ENCODE measurements around the gene ASTN1.

ASTN1 gene

GRCh38 chr1:177163844-177164379 is 600 bp downstream of the ASTN1 start:
- Histone ChIP-seq H3K27me3 (ENCODE audit: control insufficient read depth, insufficient read depth, low read length) (peaks cover 92% of the 10 kb centered on the region), H3K36me3 (ENCODE audit: control insufficient read depth, insufficient read depth, low read length) (no peaks in the 10 kb centered on the region), H3K9me3 (ENCODE audit: control insufficient read depth, insufficient read depth, low read depth, low read length) (no peaks in the 10 kb centered on the region), H3K27ac (ENCODE audit: low read depth, low read length) (no peak overlapping the region), H3K4me1 (ENCODE audit: control insufficient read depth, insufficient read depth, low read length) (no peaks in the 10 kb centered on the region), H3K4me3 (ENCODE audit: low read depth, low read length) (peak overlapping the region; percentile 97), H3K9ac (ENCODE audit: low read length) (no peak overlapping the region)

- Histone ChIP-seq H3K27ac (ENCODE audit: low read depth, low read length) (no peak overlapping the region), H3K27me3 (ENCODE audit: control insufficient read depth, insufficient read depth, low read length) (peaks cover 75% of the 10 kb centered on the region), H3K36me3 (ENCODE audit: control insufficient read depth, insufficient read depth, low read length) (no peaks in the 10 kb centered on the region), H3K9me3 (ENCODE audit: control insufficient read depth, insufficient read depth, low read depth, low read length) (no peaks in the 10 kb centered on the region), H3K4me3 (ENCODE audit: low read depth, low read length) (no peak overlapping the region), H3K9ac (ENCODE audit: low read length) (no peak overlapping the region), H3K4me1 (ENCODE audit: control insufficient read depth, insufficient read depth, low read length) (no peaks in the 10 kb centered on the region)
These were observed 2.3 kb downstream of the ASTN1 start for GRCh38 chr1:177162243-177162642.

GRCh38 chr1:177146499-177146898 is 18.0 kb downstream of the ASTN1 start:
- no peaks in the 10 kb centered on the region for H3K27me3 ChIP-seq (ENCODE audit: control insufficient read depth, insufficient read depth, low read length)
- no peak overlapping the region for H3K4me3 ChIP-seq (ENCODE audit: low read depth, low read length)
- no peaks in the 10 kb centered on the region for H3K4me1 ChIP-seq (ENCODE audit: control insufficient read depth, insufficient read depth, low read length)
- no peaks in the 10 kb centered on the region for H3K36me3 ChIP-seq (ENCODE audit: control insufficient read depth, insufficient read depth, low read length)
- H3K9me3 ChIP-seq (ENCODE audit: control insufficient read depth, insufficient read depth, low read depth, low read length) = no peaks in the 10 kb centered on the region
- H3K27ac ChIP-seq (ENCODE audit: low read depth, low read length) = no peak overlapping the region
- H3K9ac ChIP-seq (ENCODE audit: low read length) = no peak overlapping the region

GRCh38 chr1:177145106-177146070 is 19.1 kb downstream of the ASTN1 start:
- Histone ChIP-seq H3K27me3 (ENCODE audit: control insufficient read depth, insufficient read depth, low read length) (no peaks in the 10 kb centered on the region), H3K27ac (ENCODE audit: low read depth, low read length) (no peak overlapping the region), H3K36me3 (ENCODE audit: control insufficient read depth, insufficient read depth, low read length) (no peaks in the 10 kb centered on the region), H3K4me1 (ENCODE audit: control insufficient read depth, insufficient read depth, low read length) (no peaks in the 10 kb centered on the region), H3K9ac (ENCODE audit: low read length) (no peak overlapping the region), H3K4me3 (ENCODE audit: low read depth, low read length) (no peak overlapping the region), H3K9me3 (ENCODE audit: control insufficient read depth, insufficient read depth, low read depth, low read length) (no peaks in the 10 kb centered on the region)

- Histone ChIP-seq H3K27me3 (ENCODE audit: control insufficient read depth, insufficient read depth, low read length) (no peaks in the 10 kb centered on the region), H3K9ac (ENCODE audit: low read length) (no peak overlapping the region), H3K27ac (ENCODE audit: low read depth, low read length) (no peak overlapping the region), H3K4me3 (ENCODE audit: low read depth, low read length) (no peak overlapping the region), H3K9me3 (ENCODE audit: control insufficient read depth, insufficient read depth, low read depth, low read length) (no peaks in the 10 kb centered on the region), H3K36me3 (ENCODE audit: control insufficient read depth, insufficient read depth, low read length) (no peaks in the 10 kb centered on the region), H3K4me1 (ENCODE audit: control insufficient read depth, insufficient read depth, low read length) (no peaks in the 10 kb centered on the region)
These were observed 21.7 kb downstream of the ASTN1 start for GRCh38 chr1:177142791-177143271.

GRCh38 chr1:177142010-177142409 is 22.5 kb downstream of the ASTN1 start:
- Histone ChIP-seq H3K4me1 (ENCODE audit: control insufficient read depth, insufficient read depth, low read length) (no peaks in the 10 kb centered on the region), H3K9me3 (ENCODE audit: control insufficient read depth, insufficient read depth, low read depth, low read length) (no peaks in the 10 kb centered on the region), H3K9ac (ENCODE audit: low read length) (no peak overlapping the region), H3K4me3 (ENCODE audit: low read depth, low read length) (no peak overlapping the region), H3K36me3 (ENCODE audit: control insufficient read depth, insufficient read depth, low read length) (no peaks in the 10 kb centered on the region), H3K27ac (ENCODE audit: low read depth, low read length) (no peak overlapping the region), H3K27me3 (ENCODE audit: control insufficient read depth, insufficient read depth, low read length) (no peaks in the 10 kb centered on the region)

- H3K36me3 ChIP-seq (ENCODE audit: control insufficient read depth, insufficient read depth, low read length) = no peaks in the 10 kb centered on the region
- no peak overlapping the region for H3K27ac ChIP-seq (ENCODE audit: low read depth, low read length)
- no peaks in the 10 kb centered on the region for H3K9me3 ChIP-seq (ENCODE audit: control insufficient read depth, insufficient read depth, low read depth, low read length)
- no peaks in the 10 kb centered on the region for H3K27me3 ChIP-seq (ENCODE audit: control insufficient read depth, insufficient read depth, low read length)
- no peaks in the 10 kb centered on the region for H3K4me1 ChIP-seq (ENCODE audit: control insufficient read depth, insufficient read depth, low read length)
- no peak overlapping the region for H3K4me3 ChIP-seq (ENCODE audit: low read depth, low read length)
- no peak overlapping the region for H3K9ac ChIP-seq (ENCODE audit: low read length)
These were observed 26.2 kb downstream of the ASTN1 start for GRCh38 chr1:177138347-177138746.

GRCh38 chr1:177137814-177138213 is 26.7 kb downstream of the ASTN1 start:
- Histone ChIP-seq H3K4me1 (ENCODE audit: control insufficient read depth, insufficient read depth, low read length) (no peaks in the 10 kb centered on the region), H3K27me3 (ENCODE audit: control insufficient read depth, insufficient read depth, low read length) (no peaks in the 10 kb centered on the region), H3K4me3 (ENCODE audit: low read depth, low read length) (no peak overlapping the region), H3K9me3 (ENCODE audit: control insufficient read depth, insufficient read depth, low read depth, low read length) (no peaks in the 10 kb centered on the region), H3K9ac (ENCODE audit: low read length) (no peak overlapping the region), H3K27ac (ENCODE audit: low read depth, low read length) (no peak overlapping the region), H3K36me3 (ENCODE audit: control insufficient read depth, insufficient read depth, low read length) (no peaks in the 10 kb centered on the region)

- Histone ChIP-seq H3K27ac (ENCODE audit: low read depth, low read length) (no peak overlapping the region), H3K9me3 (ENCODE audit: control insufficient read depth, insufficient read depth, low read depth, low read length) (no peaks in the 10 kb centered on the region), H3K4me1 (ENCODE audit: control insufficient read depth, insufficient read depth, low read length) (no peaks in the 10 kb centered on the region), H3K36me3 (ENCODE audit: control insufficient read depth, insufficient read depth, low read length) (no peaks in the 10 kb centered on the region), H3K4me3 (ENCODE audit: low read depth, low read length) (no peak overlapping the region), H3K27me3 (ENCODE audit: control insufficient read depth, insufficient read depth, low read length) (no peaks in the 10 kb centered on the region), H3K9ac (ENCODE audit: low read length) (no peak overlapping the region)
These were observed 29.3 kb downstream of the ASTN1 start for GRCh38 chr1:177135250-177135649.

GRCh38 chr1:177133977-177134538 is 30.5 kb downstream of the ASTN1 start:
- Histone ChIP-seq H3K4me1 (ENCODE audit: control insufficient read depth, insufficient read depth, low read length) (no peaks in the 10 kb centered on the region), H3K27ac (ENCODE audit: low read depth, low read length) (no peak overlapping the region)

GRCh38 chr1:177132141-177132540 is 32.4 kb downstream of the ASTN1 start:
- Histone ChIP-seq H3K4me1 (ENCODE audit: control insufficient read depth, insufficient read depth, low read length) (no peaks in the 10 kb centered on the region), H3K36me3 (ENCODE audit: control insufficient read depth, insufficient read depth, low read length) (no peaks in the 10 kb centered on the region), H3K27ac (ENCODE audit: low read depth, low read length) (no peak overlapping the region), H3K9ac (ENCODE audit: low read length) (no peak overlapping the region), H3K9me3 (ENCODE audit: control insufficient read depth, insufficient read depth, low read depth, low read length) (no peaks in the 10 kb centered on the region), H3K27me3 (ENCODE audit: control insufficient read depth, insufficient read depth, low read length) (no peaks in the 10 kb centered on the region), H3K4me3 (ENCODE audit: low read depth, low read length) (no peak overlapping the region)

More at GRCh38 chr1:177133977-177134538, 30.5 kb downstream of the ASTN1 start:
- Histone ChIP-seq H3K27me3 (ENCODE audit: control insufficient read depth, insufficient read depth, low read length) (no peaks in the 10 kb centered on the region), H3K4me3 (ENCODE audit: low read depth, low read length) (no peak overlapping the region), H3K36me3 (ENCODE audit: control insufficient read depth, insufficient read depth, low read length) (no peaks in the 10 kb centered on the region), H3K9ac (ENCODE audit: low read length) (no peak overlapping the region), H3K9me3 (ENCODE audit: control insufficient read depth, insufficient read depth, low read depth, low read length) (no peaks in the 10 kb centered on the region)

Measured in HUES6 (cell line).